HG02642 (cell line): Measurements from ENCODE around the gene PBX3.

ENCODE experiments used
- ATAC-seq: cut with Tn5 transposase; IDR thresholded peaks from one replicate; pipeline ENCODE4 v1.9.1; 2021; ENCODE audit warnings: mild to moderate bottlenecking; ENCODE audit not compliant: unreplicated experiment, poor library complexity

The PBX3 gene

GRCh38 chr9:125896964-125897363, 149.8 kb downstream of the PBX3 start:
- no peak for ATAC-seq

GRCh38 chr9:125897481-125897880, 150.3 kb downstream of the PBX3 start:
- no peak for ATAC-seq

- ATAC-seq: no peak
Observed at GRCh38 chr9:125902214-125902613, 155.0 kb downstream of the PBX3 start.

DNA sequence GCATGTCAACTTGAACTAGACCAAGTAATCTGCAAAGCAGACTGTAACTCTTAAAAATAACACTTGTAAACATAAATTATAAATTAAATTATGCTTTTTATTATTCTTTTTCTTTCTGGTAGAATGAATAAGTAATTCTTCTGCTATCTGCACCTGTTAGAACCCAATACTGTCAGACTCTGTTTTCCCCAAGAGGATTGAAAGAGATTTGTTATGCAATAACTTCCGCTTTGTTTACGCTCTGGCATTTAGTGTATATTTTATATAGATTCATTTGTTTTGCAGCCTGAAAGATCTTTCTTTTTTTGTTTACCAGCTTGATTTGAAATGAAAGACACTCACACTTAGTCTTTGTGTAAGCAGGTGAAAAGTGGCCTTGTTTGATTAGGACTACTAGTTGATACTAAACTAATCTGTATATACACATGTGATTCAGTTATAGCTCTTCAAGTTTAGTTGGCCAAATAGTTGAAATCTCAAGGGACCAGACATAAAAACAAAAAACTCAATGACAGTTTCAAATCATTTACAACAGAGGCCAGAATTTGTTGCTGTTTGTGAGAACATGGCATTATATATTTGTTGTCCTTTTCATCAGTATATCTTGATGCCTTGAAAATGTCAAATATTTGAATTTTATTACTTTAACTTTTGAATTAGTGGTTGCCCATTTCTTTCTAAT, 155.8 kb downstream of the PBX3 start:
- no peak for ATAC-seq

GRCh38 chr9:125904155-125904851, 157.1 kb downstream of the PBX3 start:
- ATAC-seq: no peak

DNA sequence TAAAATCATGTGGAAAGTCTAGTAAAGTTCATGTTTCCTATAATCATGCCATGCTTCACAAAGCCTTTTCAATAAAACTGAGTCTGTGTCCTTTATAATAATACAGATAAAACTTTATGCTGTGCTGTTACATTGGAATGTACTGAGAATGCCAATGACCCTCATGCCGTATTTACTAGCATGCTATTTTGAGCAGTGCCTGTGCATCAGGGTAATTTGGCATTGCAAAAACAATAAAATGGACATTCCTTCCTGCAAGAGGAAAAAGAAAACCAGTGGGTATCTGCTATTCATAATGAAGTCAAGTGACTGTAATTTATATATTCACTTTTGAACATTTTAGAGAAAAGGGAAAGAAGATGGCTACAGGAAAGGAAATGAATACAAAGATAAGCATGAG, 159.0 kb downstream of the PBX3 start:
- ATAC-seq: no peak

- no peak for ATAC-seq
Observed at GRCh38 chr9:125906893-125907292, 159.7 kb downstream of the PBX3 start.

DNA sequence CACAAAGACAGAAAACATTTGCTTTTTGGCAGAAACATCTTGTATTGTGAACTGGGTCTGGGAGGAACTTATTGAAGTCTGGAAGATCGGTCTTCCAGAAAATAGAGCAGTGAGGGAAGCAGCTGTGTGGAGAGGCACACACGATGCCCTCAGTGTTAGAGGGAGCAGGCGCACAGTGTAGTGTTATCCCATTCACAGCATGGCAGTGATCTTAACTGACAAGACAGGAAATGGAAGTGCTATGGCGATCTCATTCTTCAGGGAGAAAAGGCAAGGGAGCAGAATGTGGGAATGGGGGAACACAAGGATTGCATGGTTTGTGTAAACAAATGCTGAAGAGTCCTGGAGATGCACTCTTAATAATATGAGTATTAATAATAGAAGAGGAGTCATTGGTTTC, 161.0 kb downstream of the PBX3 start:
- ATAC-seq: no peak

DNA sequence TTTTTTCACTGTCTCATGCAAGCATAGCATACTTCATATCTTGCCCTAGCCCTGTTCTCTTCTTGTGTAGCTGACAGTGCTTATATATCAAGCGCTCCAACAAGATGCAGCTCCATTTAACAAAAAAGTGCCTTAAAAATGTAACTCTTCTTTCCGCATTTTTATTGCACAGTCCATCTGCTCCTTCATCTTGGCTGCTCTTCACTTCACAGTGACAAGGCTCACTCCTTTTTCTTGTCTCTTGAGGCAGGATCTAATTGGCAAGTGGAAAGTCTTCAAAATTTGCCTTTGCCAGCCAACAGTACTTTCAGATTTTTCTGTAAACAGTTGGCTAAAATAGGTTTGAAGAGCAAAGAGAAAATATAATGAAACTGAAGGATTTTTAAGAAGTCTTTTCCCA, 161.8 kb downstream of the PBX3 start:
- no peak for ATAC-seq

DNA sequence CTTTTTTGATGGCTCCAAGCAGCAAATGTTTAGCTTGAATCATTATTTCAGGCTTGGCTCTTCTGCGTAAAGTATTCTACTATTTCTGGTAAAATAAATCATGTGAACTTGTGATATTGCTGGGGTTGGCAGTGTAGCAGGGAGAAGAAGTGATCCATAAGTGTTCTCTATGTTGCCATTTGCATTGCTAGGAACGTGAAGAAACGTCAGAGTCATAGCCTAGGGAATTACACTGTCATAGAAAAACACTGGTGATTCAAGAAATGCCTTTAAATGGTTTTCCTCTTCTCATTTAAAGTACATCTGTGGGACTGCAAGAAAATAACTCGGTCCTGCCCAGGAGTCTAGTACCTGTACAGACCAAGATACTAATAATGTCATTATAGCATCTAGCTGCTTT, 162.3 kb downstream of the PBX3 start:
- ATAC-seq: no peak

DNA sequence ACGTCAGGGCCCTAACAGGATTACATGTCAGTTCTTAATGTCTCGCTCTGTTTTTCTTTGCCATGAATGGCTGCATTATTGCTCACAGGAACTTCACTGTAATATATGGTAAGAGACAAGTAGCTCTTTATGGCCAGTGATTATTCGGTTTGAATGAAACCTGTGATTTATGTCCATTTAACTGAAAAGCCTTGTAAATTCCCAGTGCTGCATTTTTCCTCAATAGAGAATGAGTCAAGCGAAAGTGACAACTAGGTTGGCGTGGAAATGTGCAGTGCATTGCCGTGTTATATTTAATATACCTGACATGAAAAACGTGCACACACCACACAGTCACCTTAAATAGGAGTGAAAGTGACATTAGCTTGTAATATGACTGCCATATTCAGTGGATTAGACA, 163.1 kb downstream of the PBX3 start:
- no peak for ATAC-seq

GRCh38 chr9:125911861-125912644, 164.9 kb downstream of the PBX3 start:
- ATAC-seq: no peak

- ATAC-seq: no peak
Observed at GRCh38 chr9:125912667-125913066, 165.5 kb downstream of the PBX3 start.

- ATAC-seq: no peak
Observed at GRCh38 chr9:125913551-125913950, 166.4 kb downstream of the PBX3 start.

- ATAC-seq: no peak
Observed at GRCh38 chr9:125914411-125914810, 167.2 kb downstream of the PBX3 start.

DNA sequence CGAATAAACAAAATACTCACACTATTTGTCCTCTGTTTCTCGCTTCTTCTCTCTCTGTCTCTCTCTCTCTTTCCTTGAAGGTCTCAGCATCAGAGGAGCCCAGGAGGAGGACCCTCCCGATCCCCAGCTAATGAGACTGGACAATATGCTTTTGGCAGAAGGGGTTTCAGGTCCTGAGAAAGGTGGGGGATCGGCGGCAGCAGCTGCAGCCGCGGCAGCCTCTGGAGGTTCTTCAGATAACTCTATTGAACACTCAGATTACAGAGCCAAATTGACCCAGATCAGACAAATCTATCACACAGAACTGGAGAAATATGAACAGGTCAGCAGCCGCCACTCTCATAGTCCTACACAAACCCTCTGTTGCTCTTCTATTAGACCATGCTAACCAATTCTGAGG, 168.4 kb downstream of the PBX3 start:
- ATAC-seq: no peak

DNA sequence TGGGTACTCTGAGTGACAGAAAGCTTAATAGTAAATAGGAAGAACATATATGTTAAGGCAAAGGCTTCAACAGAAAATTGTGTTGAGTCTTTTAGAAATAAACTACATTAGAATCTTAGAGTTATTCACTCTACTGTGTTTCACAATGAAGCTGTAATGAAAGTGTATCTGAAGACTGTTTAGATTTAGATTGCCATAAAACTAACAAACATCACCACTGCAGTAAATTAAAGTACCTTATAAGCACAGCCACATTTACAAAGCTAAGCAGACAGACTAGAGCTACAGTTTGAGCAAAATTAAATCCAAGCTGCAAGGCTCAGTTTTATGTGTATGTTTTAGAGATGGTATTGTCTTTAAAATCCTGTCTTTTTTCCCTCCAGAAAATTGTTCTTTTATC, 172.4 kb downstream of the PBX3 start:
- no peak for ATAC-seq

DNA sequence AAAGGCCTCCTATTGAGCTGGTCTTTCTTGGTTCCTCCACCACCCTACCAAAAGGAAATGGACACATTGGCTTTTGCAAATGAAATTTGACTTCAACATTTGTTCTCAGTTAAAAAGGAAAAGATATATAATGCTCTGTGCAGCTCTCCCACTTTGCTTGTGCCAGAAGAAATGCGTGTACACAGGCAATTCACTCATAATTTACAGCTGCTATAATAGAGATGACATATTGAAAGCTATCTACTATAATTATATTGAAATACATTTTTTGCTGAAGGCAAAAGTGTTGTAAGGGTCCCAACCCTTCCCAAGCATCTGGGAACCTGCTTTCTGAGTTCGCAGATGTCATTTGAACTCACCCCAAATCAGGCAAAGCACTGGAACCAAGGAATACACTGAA, 173.2 kb downstream of the PBX3 start:
- no peak for ATAC-seq

DNA sequence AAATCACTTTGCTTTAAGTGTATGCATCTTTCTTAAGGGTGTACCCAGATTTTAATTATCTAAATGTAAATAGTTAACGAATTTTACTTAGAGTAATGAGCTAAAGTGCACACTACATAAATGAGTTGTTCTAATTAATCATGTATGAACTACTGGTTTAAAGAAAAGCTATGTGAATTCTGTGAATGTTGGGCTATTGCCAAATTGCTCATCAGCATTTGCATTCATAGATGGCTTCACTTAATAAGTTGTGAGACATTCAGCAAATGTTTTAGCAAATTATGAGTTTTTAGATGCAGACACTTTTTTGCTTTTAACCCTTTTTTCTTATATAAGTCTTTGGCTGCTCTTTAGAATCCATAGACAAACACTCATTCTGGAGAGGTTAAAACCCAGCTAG, 175.7 kb downstream of the PBX3 start:
- ATAC-seq: no peak

- no peak for ATAC-seq
Observed at GRCh38 chr9:125924351-125924750, 177.2 kb downstream of the PBX3 start.

DNA sequence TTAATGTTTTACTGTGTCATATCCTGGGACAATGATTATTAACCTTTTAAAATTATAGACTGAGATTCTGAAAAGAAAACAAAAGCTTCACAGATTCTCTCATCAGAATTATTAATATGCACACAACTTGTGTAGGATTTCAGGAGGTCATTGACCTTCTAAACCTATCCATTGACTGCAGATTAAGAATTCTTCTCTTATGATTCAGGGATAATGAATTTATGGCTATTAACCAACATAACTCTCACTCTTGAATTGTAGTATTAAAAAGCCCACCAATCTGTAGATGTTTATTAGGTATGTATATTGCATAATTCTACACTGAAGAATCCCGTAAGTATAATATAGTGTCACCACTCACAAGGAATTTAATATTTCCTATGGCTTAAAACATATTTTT, 179.8 kb downstream of the PBX3 start:
- ATAC-seq: no peak
